Astrocyte (in vitro differentiated cells and primary cell): Measurements from ENCODE around the gene AQP2. TPM values are rescaled to one million over a fixed set of nuclear protein-coding genes. Genes with fewer than 3 reads are reported as not detected.

Source experiments
- DNase-seq: peaks from one replicate; pipeline ENCODE4 v3.0.0-alpha.2; 2010; ENCODE audit warnings: low read depth
- FAIRE-seq: peaks from 2 replicates; lab custom pipeline; 2011; peaks lifted over from hg19 to GRCh38; lab: Jason Lieb, UNC
- H2AFZ ChIP-seq: 2 replicates; pipeline ENCODE4 v1.6.0; 2012; ENCODE audit warnings: low read depth, low read length, inconsistent platforms
- H3K27ac ChIP-seq: 2 replicates; pipeline ENCODE4 v1.5.1; 2011; ENCODE audit warnings: low read depth, low read length, inconsistent platforms
- H3K27me3 ChIP-seq: 2 replicates; pipeline ENCODE4 v1.6.0; 2011; ENCODE audit warnings: low read length, inconsistent platforms; ENCODE audit not compliant: insufficient read depth
- H3K36me3 ChIP-seq: 2 replicates; pipeline ENCODE4 v1.5.1; 2011; ENCODE audit warnings: low read length, inconsistent platforms; ENCODE audit not compliant: insufficient read depth
- H3K4me1 ChIP-seq: 2 replicates; pipeline ENCODE4 v1.5.1; 2011; ENCODE audit warnings: low read length, inconsistent platforms; ENCODE audit not compliant: insufficient read depth
- H3K4me2 ChIP-seq: 2 replicates; pipeline ENCODE4 v1.6.0; 2012; ENCODE audit warnings: low read length, inconsistent platforms
- H3K4me3 ChIP-seq: 2 replicates; pipeline ENCODE4 v1.5.1; 2011; ENCODE audit warnings: low read depth, mild to moderate bottlenecking, low read length, inconsistent platforms; ENCODE audit not compliant: insufficient read depth
- H3K79me2 ChIP-seq: 2 replicates; pipeline ENCODE4 v1.6.0; 2012; ENCODE audit warnings: mild to moderate bottlenecking, low read length, inconsistent platforms; ENCODE audit not compliant: insufficient read depth
- H3K9ac ChIP-seq: 2 replicates; pipeline ENCODE4 v1.6.0; 2012; ENCODE audit warnings: mild to moderate bottlenecking, low read length, inconsistent platforms
- H3K9me3 ChIP-seq: 2 replicates; pipeline ENCODE4 v1.5.1; 2012; ENCODE audit warnings: low read depth, mild to moderate bottlenecking, low read length, inconsistent platforms; ENCODE audit not compliant: insufficient read depth
- H4K20me1 ChIP-seq: 2 replicates; pipeline ENCODE4 v1.6.0; 2012; ENCODE audit warnings: low read length, inconsistent platforms; ENCODE audit not compliant: insufficient read depth
- H3K27ac Mint-ChIP-seq: one replicate; pipeline ENCODE4 v1.8.0; 2021; ENCODE audit warnings: mild to moderate bottlenecking, mixed read lengths; ENCODE audit not compliant: unreplicated experiment
- H3K27me3 Mint-ChIP-seq: one replicate; pipeline ENCODE4 v1.8.0; 2021; ENCODE audit warnings: low read depth, mixed read lengths; ENCODE audit not compliant: unreplicated experiment
- H3K36me3 Mint-ChIP-seq: one replicate; pipeline ENCODE4 v1.8.0; 2021; ENCODE audit warnings: low read depth, mixed read lengths; ENCODE audit not compliant: unreplicated experiment
- H3K4me1 Mint-ChIP-seq: one replicate; pipeline ENCODE4 v1.8.0; 2021; ENCODE audit warnings: low read depth, mixed read lengths; ENCODE audit not compliant: unreplicated experiment
- H3K4me3 Mint-ChIP-seq: one replicate; pipeline ENCODE4 v1.8.0; 2021; ENCODE audit warnings: mild to moderate bottlenecking, moderate library complexity, mixed read lengths; ENCODE audit not compliant: unreplicated experiment
- H3K9me3 Mint-ChIP-seq: one replicate; pipeline ENCODE4 v1.8.0; 2021; ENCODE audit warnings: mild to moderate bottlenecking, mixed read lengths; ENCODE audit not compliant: unreplicated experiment
- EZH2 ChIP-seq: IDR thresholded peaks from 2 replicates; pipeline ENCODE4 v1.6.1; 2012; ENCODE audit warnings: mild to moderate bottlenecking, low read length, inconsistent platforms; ENCODE audit not compliant: insufficient read depth
- total RNA-seq: library from RNA; stranded (reverse); gene quantifications from 2 replicates; pipeline ENCODE4 v1.2.1, GENCODE V29; 2021
- TF ChIP-seq, protein P1 (sequence below): IDR thresholded peaks from 2 replicates; pipeline ENCODE4 v1.5.1; 2011; ENCODE audit warnings: low read depth, mild to moderate bottlenecking, inconsistent platforms, low read length, moderate library complexity; ENCODE audit not compliant: insufficient read depth

AQP2 gene
- total RNA-seq, 1 donor from 2014 or later, result not detected

GRCh38 chr12:49960474-49961110, 10.1 kb downstream of the AQP2 start:
- Histone ChIP-seq H3K4me2 (peak overlapping the region; percentile 70), H3K36me3 (no peaks in the 10 kb centered on the region), H2AFZ (no peak overlapping the region), H3K4me3 (no peak overlapping the region), H3K4me1 (peaks cover 11% of the 10 kb centered on the region), H3K27ac (no peak overlapping the region), H3K27me3 (peaks cover 32% of the 10 kb centered on the region), H3K79me2 (no peaks in the 10 kb centered on the region), H3K9me3 (no peaks in the 10 kb centered on the region), H4K20me1 (peaks cover 4% of the 10 kb centered on the region), H3K9ac (no peak overlapping the region)
- Mint-ChIP-seq H3K27me3 (peaks cover 75% of the 10 kb centered on the region), H3K4me1 (peaks cover 11% of the 10 kb centered on the region), H3K27ac (no peak overlapping the region), H3K9me3 (peaks cover 2% of the 10 kb centered on the region), H3K4me3 (peak overlapping the region; percentile 15), H3K36me3 (peaks cover 11% of the 10 kb centered on the region)
- FAIRE-seq (no peak), DNase-seq (no peak)
- TF ChIP-seq, protein P1, sequence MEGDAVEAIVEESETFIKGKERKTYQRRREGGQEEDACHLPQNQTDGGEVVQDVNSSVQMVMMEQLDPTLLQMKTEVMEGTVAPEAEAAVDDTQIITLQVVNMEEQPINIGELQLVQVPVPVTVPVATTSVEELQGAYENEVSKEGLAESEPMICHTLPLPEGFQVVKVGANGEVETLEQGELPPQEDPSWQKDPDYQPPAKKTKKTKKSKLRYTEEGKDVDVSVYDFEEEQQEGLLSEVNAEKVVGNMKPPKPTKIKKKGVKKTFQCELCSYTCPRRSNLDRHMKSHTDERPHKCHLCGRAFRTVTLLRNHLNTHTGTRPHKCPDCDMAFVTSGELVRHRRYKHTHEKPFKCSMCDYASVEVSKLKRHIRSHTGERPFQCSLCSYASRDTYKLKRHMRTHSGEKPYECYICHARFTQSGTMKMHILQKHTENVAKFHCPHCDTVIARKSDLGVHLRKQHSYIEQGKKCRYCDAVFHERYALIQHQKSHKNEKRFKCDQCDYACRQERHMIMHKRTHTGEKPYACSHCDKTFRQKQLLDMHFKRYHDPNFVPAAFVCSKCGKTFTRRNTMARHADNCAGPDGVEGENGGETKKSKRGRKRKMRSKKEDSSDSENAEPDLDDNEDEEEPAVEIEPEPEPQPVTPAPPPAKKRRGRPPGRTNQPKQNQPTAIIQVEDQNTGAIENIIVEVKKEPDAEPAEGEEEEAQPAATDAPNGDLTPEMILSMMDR, result no peak
- no peak for TF ChIP-seq EZH2

DNA sequence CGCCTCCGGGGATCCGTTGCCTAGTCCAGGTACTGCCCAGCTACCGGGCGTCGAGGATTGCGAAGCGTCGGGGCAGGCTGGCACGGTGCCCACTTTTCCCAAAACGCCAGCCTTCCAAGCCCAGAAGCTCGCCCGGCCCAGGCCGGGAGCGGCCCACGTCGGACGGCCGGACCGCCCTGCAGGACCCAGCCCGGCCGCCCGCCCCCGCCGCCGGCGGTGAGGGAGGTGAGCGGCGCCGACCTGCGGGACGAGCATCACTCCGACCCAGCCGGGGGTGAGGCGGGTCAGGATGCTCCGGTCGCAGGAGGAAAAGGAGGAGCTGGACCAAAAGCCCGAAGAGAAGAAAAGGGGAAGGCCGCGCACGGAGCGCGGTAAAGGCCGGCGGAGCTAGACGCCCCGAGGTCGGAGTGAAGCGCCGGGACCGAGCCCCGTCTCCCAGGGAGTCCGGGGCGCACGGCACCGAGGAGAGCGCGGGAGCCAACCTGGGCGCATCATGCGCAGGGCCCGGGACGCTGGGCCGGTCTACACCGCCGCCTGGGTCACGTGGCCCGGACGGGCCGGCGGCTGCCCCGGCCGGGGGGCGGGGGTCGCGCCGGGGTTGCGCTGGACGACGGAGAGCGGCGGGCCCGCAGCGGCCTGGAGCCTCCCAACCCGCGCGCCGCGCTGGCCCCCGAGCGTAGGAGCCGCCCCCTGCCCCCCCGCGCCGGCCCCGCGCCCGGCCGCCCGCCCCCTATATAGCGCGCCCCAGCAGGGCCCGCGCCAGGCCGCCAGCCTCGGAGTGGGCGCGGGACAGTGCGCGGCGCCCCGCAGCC, 10.8 kb downstream of the AQP2 start, which contains the start of gene AQP5:
AQP5 (plus strand) TSS at position 762 of the 812 bp plus-strand sequence. CDS start 146 bp downstream, outside the sequence.
- peaks cover 11% of the 10 kb centered on the region for H3K36me3 Mint-ChIP-seq
- DNase-seq, result no peak
- Histone ChIP-seq H3K27me3 (peaks cover 27% of the 10 kb centered on the region), H4K20me1 (peaks cover 4% of the 10 kb centered on the region), H3K27ac (no peak within 1 kb of the TSS), H3K79me2 (no peaks in the 10 kb centered on the region), H3K9me3 (no peaks in the 10 kb centered on the region), H3K4me2 (peak within 1 kb of the TSS; percentile 70), H3K36me3 (no peaks in the 10 kb centered on the region), H3K4me3 (peak within 1 kb of the TSS; percentile 5), H3K9ac (no peak within 1 kb of the TSS), H2AFZ (peak within 1 kb of the TSS; percentile 18), H3K4me1 (peaks cover 11% of the 10 kb centered on the region)
- peak within 1 kb of the TSS; percentile 15 for H3K4me3 Mint-ChIP-seq
- peaks cover 77% of the 10 kb centered on the region for H3K27me3 Mint-ChIP-seq
- H3K9me3 Mint-ChIP-seq, result peaks cover 2% of the 10 kb centered on the region
- peaks cover 11% of the 10 kb centered on the region for H3K4me1 Mint-ChIP-seq
- FAIRE-seq, result no peak
- TF ChIP-seq, protein P1, result no peak
- peak; percentile 98 for TF ChIP-seq EZH2
- H3K27ac Mint-ChIP-seq, result no peak within 1 kb of the TSS
